Activated CD8-positive, alpha-beta memory T cell treated with anti-CD3 and anti-CD28 coated beads for 36 hours (primary cell): ENCODE data around the gene ABCA12. TPM values are rescaled to one million over a fixed set of nuclear protein-coding genes. Genes with fewer than 3 reads are reported as not detected.

Experiments used
- CTCF ChIA-PET: fragments of 350-600 bp; sonication (Branson Sonifier 250); formaldehyde crosslinking; loops from one replicate; lab custom pipeline; 2021; ENCODE audit warnings: antibody characterized with exemption; lab: Charles Lee
- POLR2A ChIA-PET: fragments of 350-600 bp; sonication (Branson Sonifier 250); formaldehyde crosslinking; loops from one replicate; lab custom pipeline; 2021; ENCODE audit warnings: antibody characterized with exemption; lab: Charles Lee
- total RNA-seq, 2 experiments: library from RNA; stranded (reverse); gene quantifications; one replicate each; pipeline ENCODE4 v1.2.3, GENCODE V29; 2021

The ABCA12 gene
- total RNA-seq, 2 experiments from 2014 or later: not detected

- CTCF ChIA-PET: no interaction called here
- POLR2A ChIA-PET: no interaction called here
Measured at GRCh38 chr2:215055891-215056290, 82.5 kb downstream of the ABCA12 start.

GRCh38 chr2:215052810-215053209, 85.6 kb downstream of the ABCA12 start:
- POLR2A ChIA-PET: no interaction called here
- CTCF ChIA-PET: no interaction called here

DNA sequence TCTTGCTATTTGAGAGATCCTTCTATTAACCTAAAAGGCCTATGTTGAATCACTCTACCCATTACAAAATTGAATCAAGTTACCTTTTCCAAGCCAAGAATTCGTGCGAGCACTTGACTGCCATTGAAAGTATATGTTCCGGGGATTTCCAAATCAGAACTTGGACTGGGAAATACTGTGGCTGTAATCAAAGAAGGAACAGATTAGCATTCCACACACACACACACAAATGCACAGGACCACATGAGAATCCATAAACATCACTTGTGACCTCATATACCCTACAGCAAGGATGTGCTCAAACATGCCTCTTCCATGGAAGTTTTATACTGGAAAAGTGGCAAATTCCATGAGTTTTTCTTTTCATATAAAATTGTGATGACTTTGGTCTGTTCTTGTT, 86.0 kb downstream of the ABCA12 start:
- POLR2A ChIA-PET: no interaction called here
- CTCF ChIA-PET: no interaction called here

DNA sequence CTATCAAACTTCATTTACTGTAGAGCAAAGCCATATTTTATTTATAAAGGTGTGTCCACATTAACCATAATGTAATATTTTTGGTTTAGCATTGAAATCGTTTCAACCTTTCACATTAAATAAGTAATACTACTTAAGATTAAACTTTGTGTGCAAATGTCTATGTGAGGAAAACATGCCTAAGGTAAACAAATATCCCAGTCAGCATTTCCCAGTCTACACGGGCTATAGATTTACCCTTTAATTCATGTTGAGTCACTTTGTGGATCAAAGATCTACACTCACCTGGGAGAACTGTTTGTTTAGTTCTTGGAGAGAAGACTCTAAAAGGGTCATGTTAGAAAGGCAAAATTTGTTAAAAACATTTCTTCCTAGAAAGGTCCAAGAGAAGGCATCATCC, 89.1 kb downstream of the ABCA12 start:
- ChIA-PET CTCF (no interaction called here), POLR2A (no interaction called here)

GRCh38 chr2:215038421-215038820, 100.0 kb downstream of the ABCA12 start:
- POLR2A ChIA-PET: no interaction called here
- CTCF ChIA-PET: no interaction called here

DNA sequence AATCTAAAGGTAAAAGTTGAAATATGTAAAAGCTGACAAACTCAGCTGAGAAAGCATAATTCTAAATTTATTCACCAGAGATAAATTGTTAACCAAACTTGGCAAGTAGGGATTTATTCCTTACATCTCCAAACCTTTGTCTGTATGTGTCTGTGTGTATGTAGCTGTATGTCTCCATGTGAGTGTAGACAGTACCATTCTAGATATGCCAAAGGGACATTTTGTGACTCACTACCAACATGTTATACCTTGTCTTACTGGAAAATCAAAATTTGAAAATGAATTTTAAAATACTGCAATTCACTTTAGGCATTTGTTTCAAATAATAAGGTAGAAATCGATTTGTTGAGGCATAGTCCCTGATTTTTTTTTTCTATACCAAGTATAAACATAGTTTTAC, 102.1 kb downstream of the ABCA12 start:
- ChIA-PET CTCF (no interaction called here), POLR2A (no interaction called here)

DNA sequence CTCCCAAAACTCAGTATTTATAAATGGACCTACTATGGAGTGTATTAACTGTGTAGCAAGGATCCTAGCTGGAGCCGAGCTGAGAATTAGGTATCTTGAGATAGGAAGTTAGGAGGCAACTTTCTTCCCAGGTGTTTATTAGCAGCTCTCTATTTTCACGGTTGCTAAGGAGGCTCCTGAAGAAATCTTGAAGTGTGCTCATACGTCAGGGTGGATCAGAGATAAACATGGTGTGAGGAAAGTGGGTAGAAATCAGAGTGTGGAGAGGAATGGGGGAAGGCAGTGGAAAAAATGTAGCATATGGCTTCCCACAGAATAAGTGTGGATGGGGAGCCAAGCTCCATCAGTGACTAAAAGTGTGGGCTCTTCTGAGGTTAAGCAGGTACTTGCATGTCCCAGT, 104.3 kb downstream of the ABCA12 start:
- ChIA-PET POLR2A (no interaction called here), CTCF (no interaction called here)

GRCh38 chr2:215032153-215032552, 106.3 kb downstream of the ABCA12 start:
- ChIA-PET CTCF (no interaction called here), POLR2A (no interaction called here)

- ChIA-PET CTCF (no interaction called here), POLR2A (no interaction called here)
Measured at GRCh38 chr2:215031321-215031720, 107.1 kb downstream of the ABCA12 start.

GRCh38 chr2:215029936-215030335, 108.5 kb downstream of the ABCA12 start:
- CTCF ChIA-PET: no interaction called here
- POLR2A ChIA-PET: no interaction called here

GRCh38 chr2:215028231-215028630, 110.2 kb downstream of the ABCA12 start:
- POLR2A ChIA-PET: no interaction called here
- CTCF ChIA-PET: no interaction called here

DNA sequence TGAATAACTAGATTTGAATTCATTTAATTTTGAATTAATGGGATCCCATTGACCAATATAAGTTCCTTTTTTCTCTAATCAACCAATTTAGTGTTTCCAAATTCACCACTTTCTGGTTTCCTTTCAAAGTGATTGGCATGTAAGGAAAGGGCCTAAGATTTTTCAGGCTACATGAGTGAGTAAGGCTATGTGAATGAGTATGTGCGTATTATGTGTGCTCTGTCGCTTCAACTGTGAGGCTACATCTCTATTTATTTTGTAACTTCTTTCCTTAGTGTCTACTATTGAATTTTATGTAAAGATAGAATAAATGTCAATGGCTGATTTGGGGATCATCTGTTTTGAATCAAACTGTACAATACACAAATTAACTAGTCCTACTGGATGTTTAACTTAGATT, 110.6 kb downstream of the ABCA12 start:
- ChIA-PET CTCF (no interaction called here), POLR2A (no interaction called here)

DNA sequence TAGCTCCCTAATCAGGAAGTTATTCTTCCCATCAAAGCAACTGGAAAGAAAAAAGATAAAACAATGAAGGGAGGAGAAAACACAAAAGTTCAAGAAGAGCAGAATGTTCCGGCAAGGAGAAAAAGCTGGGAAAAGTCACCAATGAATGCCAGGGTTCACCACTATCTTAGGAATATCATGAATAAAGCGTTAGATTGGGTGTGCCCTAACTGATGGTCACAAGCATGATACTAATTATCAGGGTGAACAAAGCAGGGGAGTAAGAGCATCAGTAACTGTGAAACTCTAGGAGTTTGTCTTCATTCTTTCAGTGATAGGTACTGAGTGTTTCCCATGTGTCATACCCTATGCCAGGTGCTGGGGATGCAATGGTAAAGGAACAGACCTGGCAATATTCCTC, 115.5 kb downstream of the ABCA12 start:
- CTCF ChIA-PET: interaction anchor here (0.6 kb wide), 1 partner anchor 242 kb away, joined by 3 read pairs; no protein-coding TSS in a partner anchor
- POLR2A ChIA-PET: no interaction called here

DNA sequence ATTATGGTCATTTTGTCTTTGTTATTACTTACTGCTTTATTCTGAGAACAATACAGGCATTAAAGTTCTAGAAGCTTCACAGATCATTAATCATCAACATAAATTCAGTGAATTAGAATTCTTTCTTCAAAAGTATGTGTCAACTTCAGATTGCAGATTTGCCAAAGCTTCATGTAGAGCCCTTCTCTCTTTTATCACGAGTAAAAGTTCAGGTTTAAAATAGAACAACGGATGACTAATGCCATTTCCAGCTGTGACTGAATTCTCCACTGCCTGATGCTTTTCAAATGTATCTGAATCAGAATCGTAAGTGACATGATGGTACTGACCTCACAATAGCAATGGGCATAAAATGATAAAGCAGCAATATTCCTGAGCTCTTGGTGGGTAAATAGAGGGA, 116.0 kb downstream of the ABCA12 start:
- ChIA-PET POLR2A (no interaction called here), CTCF (no interaction called here)

GRCh38 chr2:215020283-215020682, 118.1 kb downstream of the ABCA12 start:
- ChIA-PET CTCF (interaction anchor here (0.7 kb wide), 1 partner anchor 567 kb away, joined by 3 read pairs; no protein-coding TSS in a partner anchor), POLR2A (interaction anchor here (0.7 kb wide), 1 partner anchor 416 kb away, joined by 3 read pairs; no protein-coding TSS in a partner anchor)

GRCh38 chr2:215019521-215020145, 118.8 kb downstream of the ABCA12 start:
- POLR2A ChIA-PET: no interaction called here
- CTCF ChIA-PET: interaction anchor here (0.7 kb wide), 1 partner anchor 567 kb away, joined by 3 read pairs; no protein-coding TSS in a partner anchor

- ChIA-PET POLR2A (no interaction called here), CTCF (no interaction called here)
Measured at GRCh38 chr2:215019085-215019484, 119.3 kb downstream of the ABCA12 start.

GRCh38 chr2:215015421-215015820, 123.0 kb downstream of the ABCA12 start:
- POLR2A ChIA-PET: no interaction called here
- CTCF ChIA-PET: no interaction called here

DNA sequence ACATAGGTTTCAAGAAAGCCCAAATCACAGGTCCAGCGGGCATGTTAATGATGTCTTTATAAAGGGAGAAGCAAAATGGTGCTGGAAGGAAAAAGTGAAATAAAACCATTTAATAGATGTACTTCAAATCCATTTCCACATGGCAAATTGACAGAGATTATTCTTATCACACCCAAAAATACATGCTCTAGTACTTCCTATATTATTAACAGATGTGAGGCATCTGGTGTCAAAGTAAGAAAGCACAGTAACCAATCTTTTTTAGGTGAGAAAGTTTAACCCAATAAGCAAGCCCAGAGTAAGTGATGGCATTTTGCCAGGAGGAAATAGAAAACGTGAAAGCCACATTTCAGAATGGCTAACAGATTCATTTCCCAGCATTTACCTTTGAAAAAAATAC, 128.0 kb downstream of the ABCA12 start:
- CTCF ChIA-PET: no interaction called here
- POLR2A ChIA-PET: no interaction called here

GRCh38 chr2:215003001-215003400, 135.4 kb downstream of the ABCA12 start:
- POLR2A ChIA-PET: no interaction called here
- CTCF ChIA-PET: no interaction called here

GRCh38 chr2:215002500-215002899, 135.9 kb downstream of the ABCA12 start:
- ChIA-PET POLR2A (no interaction called here), CTCF (no interaction called here)

DNA sequence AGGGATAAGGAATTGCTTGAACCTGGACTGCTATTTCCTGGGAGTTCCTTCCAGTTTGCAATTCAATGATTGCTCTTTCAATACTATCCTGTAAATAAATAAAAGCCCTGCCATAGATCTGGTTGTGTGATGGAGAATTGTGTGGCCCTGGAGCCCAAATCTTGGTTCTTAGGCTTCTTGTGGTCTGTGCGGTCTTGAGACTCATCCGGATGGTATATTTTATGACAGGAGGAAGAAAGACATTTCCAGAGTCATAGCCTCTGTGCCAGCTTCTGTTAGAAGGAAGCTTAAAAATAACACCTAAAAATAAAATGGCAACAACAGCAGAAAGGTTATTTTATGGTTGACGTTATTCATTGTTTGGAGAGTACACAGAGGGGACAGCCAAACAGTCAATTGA, 137.7 kb downstream of the ABCA12 start:
- ChIA-PET CTCF (no interaction called here), POLR2A (no interaction called here)
